ENCODE results near the gene GRK4. TPM values are rescaled to one million over a fixed set of nuclear protein-coding genes. Genes with fewer than 3 reads are reported as not detected.
"Not testable (repeated sequence)": the region's sequence is repeated elsewhere in the genome, so short reads cannot be mapped to it uniquely, and the experiment has no call there.

The GRK4 gene
- total RNA-seq, 1 donor from 2014 or later: 7.7 TPM

DNA sequence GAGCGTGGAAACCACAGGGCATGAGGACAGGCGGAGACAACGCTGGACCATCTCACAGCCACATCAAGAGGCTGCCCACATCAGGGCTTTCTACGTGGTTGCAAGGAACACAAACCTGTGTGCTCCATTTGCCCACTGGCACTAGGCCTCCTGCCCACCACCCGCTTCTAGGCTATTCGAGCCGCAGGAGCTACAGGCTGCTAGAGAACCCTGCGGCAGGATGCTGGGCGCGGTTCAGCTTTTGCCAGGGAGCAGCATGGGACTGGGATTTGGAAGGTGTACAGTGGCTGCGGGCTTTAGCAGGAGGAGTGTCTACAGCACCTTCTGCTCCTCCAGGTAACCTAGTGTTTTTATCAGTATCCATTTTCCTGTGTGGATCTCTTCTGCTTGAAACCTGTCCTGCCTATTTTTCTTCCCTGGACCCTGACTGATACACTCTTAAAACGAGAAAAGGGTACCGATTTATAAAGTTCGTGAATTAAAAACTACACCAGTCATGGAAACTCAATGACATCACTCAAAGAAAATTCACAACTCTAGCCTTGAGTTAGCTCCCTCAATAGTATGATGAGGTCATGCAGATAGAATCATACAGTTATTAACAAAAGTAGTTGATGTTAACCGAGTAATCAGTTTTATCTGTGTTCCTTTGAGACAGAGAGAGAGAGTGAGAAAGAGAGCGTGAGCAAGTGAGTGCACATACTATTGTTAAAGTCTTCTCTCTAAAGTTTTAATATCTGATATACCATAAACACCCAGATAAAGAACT lies 13.0 kb upstream of the GRK4 start:
- no peak for ATAC-seq
- intact Hi-C loops (cut with DNase I): no loop called here
- DNase-seq (ENCODE audit: missing footprints): no peak

DNA sequence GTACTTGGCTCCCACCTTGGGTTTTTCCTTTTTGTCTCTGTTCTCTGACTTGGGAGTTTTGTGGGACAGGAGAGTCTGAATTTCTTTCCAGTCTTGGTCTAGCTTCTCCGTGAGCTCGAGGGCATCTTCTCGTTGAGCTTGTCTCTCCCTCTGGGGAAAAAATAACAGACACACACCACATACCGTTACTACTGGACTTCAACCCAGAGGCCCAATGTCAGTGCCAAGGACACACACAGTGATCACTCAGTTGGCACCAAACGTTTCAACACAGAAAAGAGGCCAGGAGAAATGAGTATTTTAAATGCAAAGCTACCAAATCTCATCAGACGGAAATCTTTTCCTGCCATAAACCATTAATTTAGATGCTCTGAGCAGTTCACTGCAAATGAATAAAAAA lies 9.9 kb upstream of the GRK4 start:
- ATAC-seq: no peak
- intact Hi-C loops (cut with DNase I): no loop called here
- DNase-seq (ENCODE audit: missing footprints): no peak

DNA sequence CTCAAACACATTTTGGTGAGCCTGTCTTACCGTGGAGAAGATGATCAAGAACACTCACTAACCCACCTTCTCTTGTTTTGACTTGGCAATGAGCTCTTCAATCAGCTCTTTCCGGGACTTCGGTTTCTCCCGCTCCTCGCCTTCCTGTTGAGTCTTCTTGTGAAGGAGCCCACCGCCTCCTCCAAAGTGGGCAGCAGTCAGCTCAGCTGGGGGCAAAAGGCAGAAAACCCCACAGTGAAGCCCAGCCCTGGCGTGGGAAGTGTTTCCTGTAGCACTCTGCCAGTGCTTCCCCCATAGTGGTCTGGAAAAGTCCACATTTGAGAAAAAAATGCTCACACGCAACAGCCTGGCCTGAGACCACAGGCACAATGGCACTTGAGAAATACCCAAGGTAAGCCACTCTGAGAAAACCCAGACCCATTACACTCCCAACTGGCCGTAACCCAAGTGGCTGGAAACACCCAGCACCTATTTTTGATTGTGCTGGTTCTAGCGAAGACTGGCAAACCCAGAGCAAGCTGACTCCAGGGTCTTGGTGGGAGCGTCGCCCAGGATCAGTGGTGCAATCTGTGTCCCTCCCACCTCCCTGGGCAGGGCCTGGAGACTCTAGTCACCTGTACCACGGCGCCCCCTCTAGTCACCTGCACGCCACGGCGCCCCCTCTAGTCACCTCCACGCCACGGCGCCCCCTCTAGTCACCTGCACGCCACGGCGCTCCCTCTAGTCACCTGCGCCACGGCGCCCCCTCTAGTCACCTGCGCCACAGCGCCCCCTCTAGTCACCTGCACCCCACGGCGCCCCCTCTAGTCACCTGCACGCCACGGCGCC lies 8.8 kb upstream of the GRK4 start:
- ATAC-seq: no peak
- no peak for DNase-seq (ENCODE audit: missing footprints)
- intact Hi-C loops (cut with DNase I): no loop called here

DNA sequence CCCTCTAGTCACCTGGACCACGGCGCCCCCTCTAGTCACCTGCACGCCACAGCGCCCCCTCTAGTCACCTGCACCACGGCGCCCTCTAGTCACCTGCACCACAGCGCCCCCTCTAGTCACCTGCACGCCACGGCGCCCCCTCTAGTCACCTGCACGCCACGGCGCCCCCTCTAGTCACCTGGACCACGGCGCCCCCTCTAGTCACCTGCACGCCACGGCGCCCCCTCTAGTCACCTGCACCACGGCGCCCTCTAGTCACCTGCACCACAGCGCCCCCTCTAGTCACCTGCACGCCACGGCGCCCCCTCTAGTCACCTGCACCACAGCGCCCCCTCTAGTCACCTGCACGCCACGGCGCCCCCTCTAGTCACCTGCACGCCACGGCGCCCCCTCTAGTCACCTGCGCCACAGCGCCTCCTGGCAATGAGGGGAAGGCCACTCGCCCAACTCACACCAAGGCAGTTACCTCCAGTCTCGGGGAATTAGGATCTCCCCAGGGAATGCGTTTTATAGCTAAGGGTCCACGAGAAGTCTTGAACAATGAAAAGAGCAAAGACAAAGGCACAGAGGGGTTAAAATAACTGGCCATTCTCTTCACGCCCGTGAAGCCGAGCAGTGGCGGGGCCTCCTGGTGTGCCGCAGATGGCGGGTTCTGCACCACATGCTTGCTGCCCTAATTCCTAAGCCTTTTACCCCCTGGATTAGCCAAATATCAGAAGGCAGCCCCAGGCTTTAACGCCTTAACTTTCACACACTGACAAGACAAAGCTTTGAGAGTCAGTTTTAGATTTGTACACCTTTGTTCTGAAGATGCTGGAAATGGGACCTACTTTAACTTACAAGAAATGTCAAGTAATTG lies 8.0 kb upstream of the GRK4 start:
- DNase-seq (ENCODE audit: missing footprints); ATAC-seq; intact Hi-C loops (cut with DNase I): not testable (repeated sequence)

DNA sequence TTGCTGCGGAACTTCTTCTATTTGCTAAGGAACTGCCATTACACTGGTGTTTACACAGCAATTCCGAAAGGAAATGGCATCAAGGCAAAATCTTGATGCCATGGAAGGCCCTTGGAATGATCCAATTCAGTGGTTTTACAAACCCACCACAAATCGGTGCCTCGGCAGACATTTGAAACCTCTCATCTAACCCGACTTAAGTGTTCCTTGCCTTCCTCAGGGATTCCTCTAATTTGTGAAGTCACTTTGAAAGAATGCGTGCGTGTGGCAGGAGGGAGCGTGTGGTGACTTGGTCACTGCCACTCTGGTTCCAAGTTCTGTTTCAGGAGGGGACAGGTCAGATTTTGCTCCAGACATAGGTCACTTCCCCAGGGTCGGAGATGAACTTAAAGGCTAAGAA lies 4.9 kb upstream of the GRK4 start:
- intact Hi-C loops (cut with DNase I): no loop called here
- DNase-seq (ENCODE audit: missing footprints): no peak
- ATAC-seq: no peak

DNA sequence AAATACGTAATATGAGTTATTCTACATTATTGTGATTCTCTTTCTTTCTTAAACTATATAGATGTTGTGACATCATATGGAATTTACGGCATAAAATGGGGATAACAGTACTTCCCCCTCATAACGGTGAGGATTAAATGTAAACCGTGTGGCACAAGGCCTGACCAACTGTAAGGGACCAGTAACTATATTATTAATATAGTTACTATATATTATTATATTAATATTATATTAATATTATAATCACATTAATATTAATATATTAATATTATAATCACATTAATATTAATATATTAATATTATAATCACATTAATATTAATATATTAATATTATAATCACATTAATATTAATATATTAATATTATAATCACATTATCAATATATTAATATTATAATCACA lies 2.9 kb upstream of the GRK4 start:
- intact Hi-C loops (cut with DNase I): loop anchor here (5.0 kb wide), 2 partner anchors 198 to 543 kb away; partner anchors contain the start of genes CFAP99 and ZFYVE28
- not testable (repeated sequence) for DNase-seq (ENCODE audit: missing footprints); ATAC-seq

DNA sequence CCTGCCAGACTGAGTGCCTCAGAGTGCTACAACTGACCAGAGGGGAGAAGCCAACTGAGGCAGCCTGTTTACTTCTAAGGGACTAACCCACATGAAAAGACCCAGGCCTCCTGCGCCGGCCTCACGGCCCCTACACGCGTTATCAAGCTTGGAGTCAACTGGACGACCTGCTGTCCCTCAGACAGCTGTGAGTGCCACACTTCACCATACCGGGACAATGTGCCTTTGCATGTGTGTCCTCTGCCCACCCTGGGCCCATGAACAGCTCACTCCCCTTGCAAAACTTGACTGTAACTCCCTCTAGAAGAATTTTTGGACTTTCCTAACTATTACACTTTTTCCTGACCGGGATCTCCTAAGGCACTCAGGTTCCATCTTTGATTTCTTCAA lies 2.0 kb upstream of the GRK4 start:
- no peak for DNase-seq (ENCODE audit: missing footprints)
- intact Hi-C loops (cut with DNase I): loop anchor here (5.0 kb wide), 2 partner anchors 199 to 544 kb away; partner anchors contain the start of genes CFAP99 and ZFYVE28
- ATAC-seq: no peak

DNA sequence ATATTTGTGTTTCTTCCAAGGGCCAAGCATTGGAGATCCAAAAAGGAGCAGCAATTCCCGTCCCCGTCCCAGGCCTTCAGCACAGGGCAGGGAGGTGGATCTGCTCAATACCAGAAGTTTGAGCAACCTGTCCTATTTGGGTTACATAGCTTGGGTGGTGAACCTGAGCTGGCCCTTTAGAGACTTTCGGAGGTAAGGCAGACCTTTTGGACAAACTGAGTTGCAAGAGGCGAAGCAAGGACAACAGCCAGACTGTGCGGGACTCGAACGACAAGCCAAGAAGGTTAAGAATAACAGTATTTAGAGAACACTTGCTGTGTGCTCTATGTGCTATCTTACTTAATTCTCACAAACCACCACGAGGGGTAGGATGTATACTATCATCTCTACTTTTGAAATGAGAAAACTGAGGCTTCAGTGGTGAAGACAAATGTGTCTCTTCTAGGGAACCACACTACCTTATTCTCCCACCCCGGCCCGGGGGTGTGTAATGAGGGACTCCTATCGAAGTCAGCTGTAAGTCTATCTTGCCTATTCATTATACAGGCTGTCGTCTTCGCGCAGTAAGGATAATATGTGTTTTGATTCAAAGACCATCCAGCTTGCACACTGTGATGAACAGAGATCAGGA lies 1.4 kb upstream of the GRK4 start:
- no peak for ATAC-seq
- intact Hi-C loops (cut with DNase I): loop anchor here (5.0 kb wide), 2 partner anchors 200 to 545 kb away; partner anchors contain the start of genes CFAP99 and ZFYVE28
- no peak for DNase-seq (ENCODE audit: missing footprints)

DNA sequence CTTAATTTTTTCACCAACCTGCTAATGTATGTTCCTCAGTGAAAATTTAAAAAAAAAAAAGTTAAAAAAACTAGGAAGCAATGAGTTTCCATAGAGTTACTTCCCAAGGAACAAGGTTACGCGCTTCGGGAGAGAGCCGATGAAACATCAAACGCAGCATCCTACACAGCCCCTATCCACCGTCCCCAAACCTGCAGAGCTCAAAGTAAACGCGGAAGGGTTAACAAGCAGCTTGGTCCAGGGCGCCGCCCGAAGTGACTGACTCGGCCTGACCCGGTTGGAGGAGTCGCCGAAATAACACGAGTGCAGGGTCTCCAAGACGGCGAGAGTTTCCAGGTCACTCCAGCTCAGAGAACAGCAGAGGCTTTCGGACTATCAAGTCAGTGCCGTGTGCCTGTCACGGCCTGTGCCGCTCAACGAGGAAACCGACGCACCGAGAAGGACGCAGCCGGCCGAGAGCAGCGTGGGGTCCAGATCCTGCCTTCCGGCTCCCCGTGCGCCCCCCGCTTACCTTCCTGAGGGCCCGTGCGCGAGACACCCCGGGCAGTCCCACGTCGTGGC lies 677 bp upstream of the GRK4 start:
- intact Hi-C loops (cut with DNase I): loop anchor here (5.0 kb wide), 2 partner anchors 200 to 545 kb away; partner anchors contain the start of genes CFAP99 and ZFYVE28
- ATAC-seq (peak; percentile 35), DNase-seq (ENCODE audit: missing footprints) (no peak)

DNA sequence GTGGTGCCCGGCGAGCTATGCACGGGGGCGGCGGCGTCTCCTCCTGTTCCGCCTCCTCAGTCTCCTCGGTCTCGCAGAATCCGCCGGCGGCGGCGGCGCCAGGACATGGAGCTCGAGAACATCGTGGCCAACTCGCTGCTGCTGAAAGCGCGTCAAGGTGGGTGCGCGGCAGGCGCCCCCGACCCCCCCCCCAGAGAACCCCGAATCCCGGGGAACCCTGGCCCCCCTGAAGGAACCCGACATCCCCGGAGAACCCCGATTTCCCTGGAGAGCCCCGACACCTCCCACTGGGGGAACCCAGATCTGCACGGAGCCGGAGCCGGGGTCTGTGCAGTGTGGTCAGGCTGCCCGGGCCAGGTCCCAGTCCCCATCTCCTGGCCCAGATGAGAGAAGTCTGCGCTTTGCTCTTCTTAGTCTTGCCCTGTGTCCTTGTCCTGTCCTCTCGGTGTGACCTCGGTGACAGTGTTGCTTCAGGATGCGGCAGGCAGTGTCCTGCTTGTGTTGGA lies 648 bp downstream of the GRK4 start:
- DNase-seq (ENCODE audit: missing footprints) (peak; percentile 85), ATAC-seq (peak; percentile 54)
- intact Hi-C loops (cut with DNase I): loop anchor here (5.0 kb wide), 2 partner anchors 202 to 547 kb away; partner anchors contain the start of genes CFAP99 and ZFYVE28

DNA sequence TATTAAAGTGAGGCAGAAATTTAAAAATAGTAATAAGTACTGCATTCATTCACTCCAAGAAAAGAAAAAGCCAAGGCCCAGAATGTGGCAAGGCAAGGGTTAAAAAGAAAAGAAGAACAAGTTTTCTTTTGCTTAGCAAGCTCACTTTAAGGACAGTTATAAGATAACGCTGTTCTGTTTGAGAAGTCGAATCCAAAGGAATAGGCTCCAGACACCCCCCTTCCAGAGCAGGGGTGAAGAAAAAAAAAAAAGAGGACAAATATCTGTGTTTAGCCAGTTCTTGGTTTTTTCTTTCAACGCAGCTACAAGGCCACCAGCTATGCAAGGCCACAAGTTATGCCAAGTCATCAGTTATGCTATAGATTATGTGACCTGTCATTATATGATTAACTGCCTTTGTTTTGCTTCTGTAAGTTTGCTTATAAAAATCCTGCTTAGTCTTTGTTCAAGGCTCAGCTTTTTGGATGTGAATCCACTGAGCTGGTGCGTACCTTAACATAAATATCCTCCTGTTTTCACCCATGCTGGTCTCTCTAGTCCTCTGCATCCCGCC lies 1.4 kb downstream of the GRK4 start:
- intact Hi-C loops (cut with DNase I): loop anchor here (5.0 kb wide), 2 partner anchors 202 to 547 kb away; partner anchors contain the start of genes CFAP99 and ZFYVE28

DNA sequence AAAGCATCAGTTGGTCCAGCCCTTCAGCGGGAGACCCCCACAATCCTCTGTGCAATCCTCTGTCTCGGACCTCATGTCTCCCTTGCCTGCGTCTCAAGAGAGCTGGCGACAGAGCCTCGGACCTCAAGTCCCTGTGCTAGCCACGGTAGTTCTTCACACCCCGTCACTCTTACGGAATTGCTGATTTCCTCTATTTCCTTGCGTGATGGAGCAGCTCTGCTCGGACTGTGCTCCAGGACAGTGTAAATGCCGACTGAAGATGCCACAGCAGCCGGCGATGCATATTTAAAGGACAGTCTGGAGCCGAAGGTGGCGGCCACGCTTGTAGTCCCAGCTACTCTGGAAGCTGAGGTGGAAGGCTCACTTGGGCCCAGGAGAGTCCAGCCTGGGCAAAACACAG lies 1.9 kb downstream of the GRK4 start:
- DNase-seq (ENCODE audit: missing footprints): no peak
- ATAC-seq: no peak
- intact Hi-C loops (cut with DNase I): no loop called here

More for the DNA sequence above, 1.4 kb downstream of the GRK4 start:
- DNase-seq (ENCODE audit: missing footprints) (no peak), ATAC-seq (no peak)

DNA sequence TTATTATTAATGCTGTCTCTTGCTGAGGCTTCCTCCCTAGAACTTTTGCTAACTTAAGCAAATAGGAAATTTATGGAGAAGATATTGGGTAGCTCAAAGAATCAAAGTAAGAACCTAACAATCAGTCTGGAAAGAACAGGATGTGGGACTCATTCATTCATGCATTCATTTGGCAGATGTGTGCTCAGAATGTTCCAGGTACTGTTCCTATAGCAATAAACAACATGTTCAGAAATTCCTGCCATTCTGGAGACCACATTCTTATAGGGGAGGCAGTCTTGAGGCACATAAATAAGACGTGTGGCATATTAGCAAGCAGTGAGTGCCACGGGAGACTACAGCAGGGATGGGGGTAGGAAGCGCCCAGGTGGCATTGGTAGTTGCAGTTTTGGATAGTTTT lies 5.0 kb downstream of the GRK4 start:
- DNase-seq (ENCODE audit: missing footprints) (no peak), ATAC-seq (no peak)
- intact Hi-C loops (cut with DNase I): no loop called here

DNA sequence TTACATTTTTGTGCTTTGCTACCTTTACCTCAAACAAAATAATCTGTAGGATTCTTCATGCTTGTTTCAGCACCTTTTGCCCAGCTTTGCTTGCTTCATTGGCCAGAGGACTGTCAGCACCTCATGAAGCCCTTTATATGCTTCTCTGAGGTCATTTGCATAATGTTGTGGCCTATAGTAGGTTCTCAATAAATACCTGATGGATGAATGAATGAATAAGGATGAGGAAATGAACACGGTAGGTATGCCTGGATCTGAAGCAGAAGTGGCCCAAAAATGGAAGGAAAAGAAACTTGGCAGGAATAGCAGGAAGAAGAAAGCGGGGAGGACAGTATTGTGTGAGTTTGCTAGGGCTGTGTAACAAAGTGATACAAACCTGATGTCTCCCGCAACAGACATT lies 7.9 kb downstream of the GRK4 start:
- DNase-seq (ENCODE audit: missing footprints) (no peak), ATAC-seq (no peak)
- intact Hi-C loops (cut with DNase I): no loop called here

DNA sequence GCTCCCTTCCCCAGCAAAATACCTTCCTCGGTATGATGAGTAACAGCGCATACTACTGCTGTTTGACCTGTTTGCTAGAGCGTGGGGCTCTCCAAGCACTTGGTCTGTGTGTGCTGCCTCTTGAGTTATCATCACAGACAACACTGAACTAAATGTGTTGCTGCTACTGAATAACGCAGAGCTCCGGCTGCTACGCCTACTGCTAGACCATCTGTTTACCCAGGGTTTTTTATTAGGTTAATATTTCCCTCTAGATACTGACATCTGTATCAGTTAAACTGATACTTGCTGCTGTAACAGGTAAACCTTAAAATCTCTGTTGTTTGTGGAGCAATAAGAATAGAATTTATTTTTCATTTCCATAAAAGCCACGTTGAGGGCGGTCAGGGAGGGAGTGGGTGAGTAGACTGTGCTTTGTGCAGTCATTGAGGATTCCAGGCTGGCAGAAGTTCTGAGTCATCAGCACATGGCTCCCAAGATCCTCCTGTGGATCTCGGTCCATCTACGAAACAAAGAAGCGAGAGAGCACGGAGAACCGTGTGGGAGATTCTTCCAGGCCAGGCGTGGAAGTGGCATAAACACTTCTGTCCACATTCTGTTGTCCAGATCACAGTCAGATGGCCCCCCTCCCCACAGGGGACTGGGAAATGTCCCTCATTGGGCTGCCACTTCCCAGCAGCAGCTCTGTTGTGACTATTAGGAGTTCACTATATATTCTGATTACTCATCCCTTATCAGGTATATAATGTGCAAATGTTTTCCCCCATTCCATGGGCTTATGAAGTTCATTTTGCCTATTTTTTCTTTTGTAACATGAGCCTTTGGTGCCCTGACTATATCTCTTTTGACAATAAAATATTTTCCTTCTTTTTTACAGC lies 14.1 kb downstream of the GRK4 start:
- DNase-seq (ENCODE audit: missing footprints) (no peak), ATAC-seq (no peak)
- intact Hi-C loops (cut with DNase I): no loop called here

DNA sequence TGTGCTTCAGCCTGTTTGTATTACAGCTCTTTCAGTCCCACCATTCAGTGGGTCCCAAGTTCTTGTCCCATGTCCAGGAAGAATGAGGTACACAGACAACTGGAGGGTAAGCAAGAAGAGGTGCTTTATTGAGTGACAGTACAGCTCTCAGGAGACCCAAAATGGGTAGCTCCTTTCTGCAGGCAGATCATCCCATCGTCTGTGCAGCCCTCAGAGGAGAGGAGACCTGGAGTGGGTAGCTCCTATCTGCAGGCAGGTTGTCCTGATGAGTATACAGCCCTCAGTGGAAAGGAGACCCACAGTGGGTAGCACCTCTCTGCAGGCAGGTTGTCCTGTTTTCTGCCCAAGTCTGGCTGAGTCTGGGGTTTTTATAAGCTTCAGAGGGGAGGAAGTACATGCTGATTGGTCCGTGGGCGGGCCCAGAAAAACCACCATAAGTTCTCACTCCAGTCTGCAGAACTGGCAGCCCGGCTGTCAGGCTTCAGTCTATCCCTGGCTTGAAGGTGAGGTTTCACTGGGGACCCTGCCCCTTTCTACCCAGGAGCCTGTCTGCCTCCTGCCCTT lies 18.0 kb downstream of the GRK4 start:
- DNase-seq (ENCODE audit: missing footprints): no peak
- no peak for ATAC-seq
- intact Hi-C loops (cut with DNase I): no loop called here

Measured in Right ventricle myocardium inferior (tissue), 1 donor.